Stomach (tissue), 4 donors: ENCODE data around the gene LIN28A.

Experiments used
- CTCF ChIP-seq, 7 experiments: fragments of 450-650 bp in 4 of 7; fragments of 200-600 bp in 3 of 7; sonication (generic) in 3 of 7; IDR thresholded peaks; one replicate each; pipeline ENCODE4 v1.5.1; 2016 to 2019; ENCODE audit warnings: antibody characterized with exemption in 7 of 7, control low read depth in 2 of 7, mild to moderate bottlenecking in 1 of 7
- POLR2A ChIP-seq, 4 donors: fragments of 450-650 bp; IDR thresholded peaks; one replicate each; pipeline ENCODE4 v1.6.1; 2016; ENCODE audit warnings: antibody characterized with exemption in 4 of 4, control low read depth in 2 of 4, mild to moderate bottlenecking in 1 of 4, moderate library complexity in 1 of 4
- POLR2AphosphoS5 ChIP-seq, 3 donors: sonication (generic); formaldehyde crosslinking; IDR thresholded peaks; one replicate each; pipeline ENCODE4 v1.6.1; 2016; ENCODE audit warnings: antibody characterized with exemption in 3 of 3

- TF ChIP-seq CTCF (IDR thresholded peaks at IDR 0.05) (no peak), POLR2AphosphoS5 (IDR thresholded peaks at IDR 0.05) (no peak), POLR2A (IDR thresholded peaks at IDR 0.05) (no peak)
Observed at GRCh38 chr1:26399034-26399433, 11.6 kb upstream of the LIN28A start.
